Sigmoid colon (tissue), 4 donors: ENCODE results near the gene MAD1L1.

Experiments
- EP300 ChIP-seq, 4 donors: sonication (generic); formaldehyde crosslinking; IDR thresholded peaks; one replicate each; pipeline ENCODE4 v1.6.1; 2017; ENCODE audit warnings: antibody characterized with exemption in 4 of 4
- POLR2A ChIP-seq, 2 donors: fragments of 450-650 bp; IDR thresholded peaks; one replicate each; pipeline ENCODE4 v1.6.1; 2016; ENCODE audit warnings: antibody characterized with exemption in 2 of 2, mild to moderate bottlenecking in 2 of 2, moderate library complexity in 2 of 2
- POLR2AphosphoS5 ChIP-seq, 4 donors: sonication (generic); formaldehyde crosslinking; IDR thresholded peaks; one replicate each; pipeline ENCODE4 v1.6.1; 2017; ENCODE audit warnings: antibody characterized with exemption in 4 of 4
- TF ChIP-seq, protein P1 (sequence below), 4 experiments: fragments of 450-650 bp in 3 of 4; fragments of 200-600 bp in 1 of 4; IDR thresholded peaks; one replicate each; pipeline ENCODE4 v1.5.1; 2016 to 2019; ENCODE audit warnings: antibody characterized with exemption in 4 of 4, mild to moderate bottlenecking in 3 of 4, moderate library complexity in 2 of 4

DNA sequence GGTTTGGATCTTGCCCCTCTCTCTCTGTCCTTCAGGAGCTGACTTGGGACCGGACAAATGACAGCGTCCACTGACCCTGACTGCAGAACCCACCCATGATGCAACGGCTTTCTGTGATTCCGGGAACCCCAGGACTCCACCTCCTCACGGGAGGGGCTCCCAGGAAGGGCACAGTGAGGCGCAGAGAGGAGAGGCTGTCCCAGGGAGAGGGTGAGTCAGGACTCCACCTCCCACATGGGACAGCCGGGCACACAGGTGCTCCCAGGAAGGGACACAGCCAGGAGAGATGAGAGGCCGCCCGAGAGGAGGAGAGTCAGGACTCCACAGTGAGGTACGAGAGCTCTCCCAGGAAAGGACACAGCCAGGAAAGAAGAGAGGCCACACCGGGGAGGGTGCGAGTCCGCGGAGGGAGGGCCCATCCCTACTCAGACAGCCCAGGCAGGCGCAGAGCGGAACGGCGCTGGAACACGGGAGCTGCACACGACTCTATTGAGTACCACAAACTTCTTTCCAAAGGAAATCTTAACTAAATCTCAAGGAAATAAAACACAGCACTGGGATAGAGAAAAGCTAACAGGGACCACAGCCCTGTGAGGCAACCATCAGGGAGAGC, 162.5 kb downstream of the MAD1L1 start:
- TF ChIP-seq, protein P1, sequence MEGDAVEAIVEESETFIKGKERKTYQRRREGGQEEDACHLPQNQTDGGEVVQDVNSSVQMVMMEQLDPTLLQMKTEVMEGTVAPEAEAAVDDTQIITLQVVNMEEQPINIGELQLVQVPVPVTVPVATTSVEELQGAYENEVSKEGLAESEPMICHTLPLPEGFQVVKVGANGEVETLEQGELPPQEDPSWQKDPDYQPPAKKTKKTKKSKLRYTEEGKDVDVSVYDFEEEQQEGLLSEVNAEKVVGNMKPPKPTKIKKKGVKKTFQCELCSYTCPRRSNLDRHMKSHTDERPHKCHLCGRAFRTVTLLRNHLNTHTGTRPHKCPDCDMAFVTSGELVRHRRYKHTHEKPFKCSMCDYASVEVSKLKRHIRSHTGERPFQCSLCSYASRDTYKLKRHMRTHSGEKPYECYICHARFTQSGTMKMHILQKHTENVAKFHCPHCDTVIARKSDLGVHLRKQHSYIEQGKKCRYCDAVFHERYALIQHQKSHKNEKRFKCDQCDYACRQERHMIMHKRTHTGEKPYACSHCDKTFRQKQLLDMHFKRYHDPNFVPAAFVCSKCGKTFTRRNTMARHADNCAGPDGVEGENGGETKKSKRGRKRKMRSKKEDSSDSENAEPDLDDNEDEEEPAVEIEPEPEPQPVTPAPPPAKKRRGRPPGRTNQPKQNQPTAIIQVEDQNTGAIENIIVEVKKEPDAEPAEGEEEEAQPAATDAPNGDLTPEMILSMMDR (IDR thresholded peaks at IDR 0.05) = no peak
- no peak for TF ChIP-seq POLR2A (IDR thresholded peaks at IDR 0.05)
- no peak for TF ChIP-seq EP300 (IDR thresholded peaks at IDR 0.05)
- no peak for TF ChIP-seq POLR2AphosphoS5 (IDR thresholded peaks at IDR 0.05)
